Liver (tissue), 9 donors: ENCODE results near the gene KLKB1. TPM values are rescaled to one million over a fixed set of nuclear protein-coding genes. Genes with fewer than 3 reads are reported as not detected.

ENCODE experiments used
- DNase-seq: peaks from one replicate; pipeline ENCODE4 v3.0.0-alpha.2; 2017; ENCODE audit warnings: low spot score
- H3K27ac ChIP-seq, 2 donors: one replicate each; pipeline ENCODE4 v1.7.0; 2013; ENCODE audit warnings: inconsistent platforms in 2 of 2, low read length in 2 of 2, control low read depth in 1 of 2, low read depth in 1 of 2, mild to moderate bottlenecking in 1 of 2
- H3K27me3 ChIP-seq, 4 donors: one replicate each; pipeline versions ENCODE4 v1.6.1 to v1.7.0; 2013; ENCODE audit warnings: low read length in 3 of 4, inconsistent platforms in 1 of 4, mild to moderate bottlenecking in 1 of 4, moderate library complexity in 1 of 4; ENCODE audit not compliant: control insufficient read depth in 4 of 4, insufficient read depth in 4 of 4
- H3K36me3 ChIP-seq, 4 donors: one replicate each; pipeline versions ENCODE4 v1.6.1 to v1.7.0; 2013; ENCODE audit warnings: low read length in 3 of 4, mild to moderate bottlenecking in 3 of 4, low read depth in 1 of 4, moderate library complexity in 1 of 4; ENCODE audit not compliant: control insufficient read depth in 4 of 4, insufficient read depth in 3 of 4
- H3K4me1 ChIP-seq, 4 donors: one replicate each; pipeline versions ENCODE4 v1.6.1 to v1.7.0; 2013; ENCODE audit warnings: low read length in 3 of 4, mild to moderate bottlenecking in 3 of 4, moderate library complexity in 1 of 4; ENCODE audit not compliant: control insufficient read depth in 4 of 4, insufficient read depth in 4 of 4
- H3K4me3 ChIP-seq, 3 donors: one replicate each; pipeline versions ENCODE4 v1.6.1 to v1.7.0; 2013; ENCODE audit warnings: low read length in 3 of 3, control low read depth in 1 of 3, low read depth in 1 of 3, mild to moderate bottlenecking in 1 of 3
- H3K9ac ChIP-seq, 2 donors: one replicate each; pipeline ENCODE4 v1.7.0; 2013; ENCODE audit warnings: low read length in 2 of 2, mild to moderate bottlenecking in 2 of 2, moderate library complexity in 2 of 2, control low read depth in 1 of 2, low read depth in 1 of 2
- H3K9me3 ChIP-seq, 4 donors: one replicate each; pipeline versions ENCODE4 v1.6.1 to v1.7.0; 2013; ENCODE audit warnings: low read length in 3 of 4; ENCODE audit not compliant: control insufficient read depth in 4 of 4
- EGR1 ChIP-seq, 2 donors: IDR thresholded peaks; 2 replicates each; pipeline ENCODE4 v1.6.1; 2016 to 2018; ENCODE audit warnings: antibody characterized with exemption in 2 of 2, low read depth in 2 of 2
- FOXA1 ChIP-seq: IDR thresholded peaks from 2 replicates; pipeline ENCODE4 v1.6.1; 2016; ENCODE audit warnings: antibody characterized with exemption
- FOXA2 ChIP-seq: IDR thresholded peaks from 2 replicates; pipeline ENCODE4 v1.6.1; 2016; ENCODE audit warnings: antibody characterized with exemption
- GABPA ChIP-seq, 2 donors: IDR thresholded peaks in 1 of 2; conservative IDR thresholded peaks in 1 of 2; 2 replicates each; pipeline ENCODE4 v1.6.1; 2016; ENCODE audit warnings: antibody characterized with exemption in 2 of 2, mild to moderate bottlenecking in 1 of 2, moderate library complexity in 1 of 2
- HNF4A ChIP-seq, 2 donors: conservative IDR thresholded peaks; 2 replicates each; pipeline ENCODE4 v1.6.1; 2016; ENCODE audit warnings: antibody characterized with exemption in 2 of 2, mild to moderate bottlenecking in 2 of 2
- HNF4G ChIP-seq: IDR thresholded peaks from 2 replicates; pipeline ENCODE4 v1.6.1; 2016; ENCODE audit warnings: antibody characterized with exemption
- JUND ChIP-seq, 2 donors: IDR thresholded peaks; 2 replicates each; pipeline ENCODE4 v1.6.1; 2016; ENCODE audit warnings: antibody characterized with exemption in 2 of 2
- NR2F2 ChIP-seq: IDR thresholded peaks from 2 replicates; pipeline ENCODE4 v1.6.1; 2016; ENCODE audit warnings: antibody characterized with exemption
- RAD21 ChIP-seq, 2 donors: IDR thresholded peaks; 2 replicates each; pipeline ENCODE4 v1.6.1; 2016; ENCODE audit warnings: antibody characterized with exemption in 2 of 2, mild to moderate bottlenecking in 2 of 2
- RXRA ChIP-seq, 2 donors: IDR thresholded peaks; 2 replicates each; pipeline ENCODE4 v1.6.1; 2017 to 2018; ENCODE audit warnings: antibody characterized with exemption in 2 of 2, mild to moderate bottlenecking in 1 of 2
- SP1 ChIP-seq: IDR thresholded peaks from 2 replicates; pipeline ENCODE4 v1.6.1; 2018; ENCODE audit warnings: antibody characterized with exemption, mild to moderate bottlenecking
- TAF1 ChIP-seq: conservative IDR thresholded peaks from 2 replicates; pipeline ENCODE4 v1.6.1; 2016; ENCODE audit warnings: antibody characterized with exemption, mild to moderate bottlenecking
- YY1 ChIP-seq: IDR thresholded peaks from 2 replicates; pipeline ENCODE4 v1.6.1; 2016; ENCODE audit warnings: antibody characterized with exemption, mild to moderate bottlenecking
- WGBS: extraction: QIAGEN DNeasy Blood & Tissue Kit; methylation state at CpG from one replicate; pipeline ENCODE4 v1.1.7; 2013; 5-methylcytosine and 5-hydroxymethylcytosine counted together
- polyA plus RNA-seq, 2 donors: library from polyadenylated mRNA; stranded (reverse) in 1 of 2; unstranded in 1 of 2; fragments of 200-250 nt in 1 of 2; fragments of >200 nt in 1 of 2; fragmentation: Nextera tagmentation in 1 of 2; extraction: Ambion mirVana in 1 of 2; gene quantifications; one replicate each; pipeline versions ENCODE4 v1.2.1 to v1.2.3, GENCODE V29; 2013 to 2015
- total RNA-seq, 2 donors: library from RNA; depleted of rRNA; stranded (reverse); fragments of >200 nt; gene quantifications; one replicate each; pipeline ENCODE4 v1.2.3, GENCODE V29; 2014
- TF ChIP-seq, protein P1 (sequence below): fragments of 150-350 bp; IDR thresholded peaks from 2 replicates; pipeline ENCODE4 v1.5.1; 2017; ENCODE audit warnings: improper control_type of control experiment, low read depth, low read length; ENCODE audit not compliant: missing input control
- TF ChIP-seq, protein P2 (sequence below): IDR thresholded peaks from 2 replicates; pipeline ENCODE4 v1.6.1; 2016; ENCODE audit warnings: antibody characterized with exemption
- TF ChIP-seq, protein P3 (sequence below): IDR thresholded peaks from 2 replicates; pipeline ENCODE4 v1.6.1; 2016; ENCODE audit warnings: antibody characterized with exemption
- TF ChIP-seq, protein P4 (sequence below): IDR thresholded peaks from 2 replicates; pipeline ENCODE4 v1.6.1; 2016; ENCODE audit warnings: antibody characterized with exemption, mild to moderate bottlenecking
- TF ChIP-seq, protein P5 (sequence below): IDR thresholded peaks from 2 replicates; pipeline ENCODE4 v1.6.1; 2016; ENCODE audit warnings: antibody characterized with exemption
- donor health status: healthy.
- donor health status: healthy.
- donor health status: healthy.
- donor health status: healthy.
- donor health status: healthy.

KLKB1 gene
- total and polyA plus RNA-seq, 4 donors, result 36.5 to 78.9 (median 60.2) TPM

DNA sequence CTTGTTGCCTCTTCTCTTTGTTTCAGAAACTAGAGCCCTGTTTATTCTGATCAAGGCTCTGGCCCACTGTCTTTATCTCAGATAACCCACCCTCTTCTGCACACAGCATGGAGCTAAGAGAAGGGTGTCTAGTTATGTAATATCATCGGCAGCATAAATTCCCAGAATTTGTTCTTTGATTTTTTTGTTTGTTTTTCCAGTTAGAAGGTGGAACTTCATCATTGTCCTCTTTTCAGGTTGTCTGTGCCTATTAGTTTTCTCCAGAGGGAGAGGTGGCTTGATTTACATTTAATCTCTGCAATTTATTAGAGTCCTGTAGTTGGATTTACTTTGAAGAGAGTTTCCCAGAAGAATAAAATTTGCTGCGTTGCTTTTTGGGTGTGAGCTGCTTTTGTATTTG lies 23.5 kb downstream of the KLKB1 start:
- H3K9ac ChIP-seq, result no peak overlapping the region
- no peak for DNase-seq
- WGBS, result 18% methylated on average over 2 of the region's 2 CpGs
- H3K27ac ChIP-seq, result peak overlapping the region; percentile 19 to 69
- H3K9me3 ChIP-seq, result no peaks in the 10 kb centered on the region
- H3K36me3 ChIP-seq, result peaks cover 2 to 28% (median 14%) of the 10 kb centered on the region in 4 donors
- no peak overlapping the region for H3K4me3 ChIP-seq
- TF ChIP-seq HNF4G, result no peak
- no peak for TF ChIP-seq NR2F2
- TF ChIP-seq EGR1 (IDR thresholded peaks at IDR 0.05; ENCODE audit: low read depth in 2 of 2), result no peak
- TF ChIP-seq, protein P1, sequence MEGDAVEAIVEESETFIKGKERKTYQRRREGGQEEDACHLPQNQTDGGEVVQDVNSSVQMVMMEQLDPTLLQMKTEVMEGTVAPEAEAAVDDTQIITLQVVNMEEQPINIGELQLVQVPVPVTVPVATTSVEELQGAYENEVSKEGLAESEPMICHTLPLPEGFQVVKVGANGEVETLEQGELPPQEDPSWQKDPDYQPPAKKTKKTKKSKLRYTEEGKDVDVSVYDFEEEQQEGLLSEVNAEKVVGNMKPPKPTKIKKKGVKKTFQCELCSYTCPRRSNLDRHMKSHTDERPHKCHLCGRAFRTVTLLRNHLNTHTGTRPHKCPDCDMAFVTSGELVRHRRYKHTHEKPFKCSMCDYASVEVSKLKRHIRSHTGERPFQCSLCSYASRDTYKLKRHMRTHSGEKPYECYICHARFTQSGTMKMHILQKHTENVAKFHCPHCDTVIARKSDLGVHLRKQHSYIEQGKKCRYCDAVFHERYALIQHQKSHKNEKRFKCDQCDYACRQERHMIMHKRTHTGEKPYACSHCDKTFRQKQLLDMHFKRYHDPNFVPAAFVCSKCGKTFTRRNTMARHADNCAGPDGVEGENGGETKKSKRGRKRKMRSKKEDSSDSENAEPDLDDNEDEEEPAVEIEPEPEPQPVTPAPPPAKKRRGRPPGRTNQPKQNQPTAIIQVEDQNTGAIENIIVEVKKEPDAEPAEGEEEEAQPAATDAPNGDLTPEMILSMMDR, result no peak
- TF ChIP-seq FOXA1, result no peak
- no peak for TF ChIP-seq GABPA (IDR thresholded peaks at IDR 0.05 in 1 of 2, conservative IDR thresholded peaks at IDR 0.05 in 1 of 2)
- TF ChIP-seq HNF4A (conservative IDR thresholded peaks at IDR 0.05), result peak; percentile 28 to 38
- no peak for TF ChIP-seq JUND (IDR thresholded peaks at IDR 0.05)
- TF ChIP-seq RAD21 (IDR thresholded peaks at IDR 0.05), result no peak
- TF ChIP-seq, protein P2, sequence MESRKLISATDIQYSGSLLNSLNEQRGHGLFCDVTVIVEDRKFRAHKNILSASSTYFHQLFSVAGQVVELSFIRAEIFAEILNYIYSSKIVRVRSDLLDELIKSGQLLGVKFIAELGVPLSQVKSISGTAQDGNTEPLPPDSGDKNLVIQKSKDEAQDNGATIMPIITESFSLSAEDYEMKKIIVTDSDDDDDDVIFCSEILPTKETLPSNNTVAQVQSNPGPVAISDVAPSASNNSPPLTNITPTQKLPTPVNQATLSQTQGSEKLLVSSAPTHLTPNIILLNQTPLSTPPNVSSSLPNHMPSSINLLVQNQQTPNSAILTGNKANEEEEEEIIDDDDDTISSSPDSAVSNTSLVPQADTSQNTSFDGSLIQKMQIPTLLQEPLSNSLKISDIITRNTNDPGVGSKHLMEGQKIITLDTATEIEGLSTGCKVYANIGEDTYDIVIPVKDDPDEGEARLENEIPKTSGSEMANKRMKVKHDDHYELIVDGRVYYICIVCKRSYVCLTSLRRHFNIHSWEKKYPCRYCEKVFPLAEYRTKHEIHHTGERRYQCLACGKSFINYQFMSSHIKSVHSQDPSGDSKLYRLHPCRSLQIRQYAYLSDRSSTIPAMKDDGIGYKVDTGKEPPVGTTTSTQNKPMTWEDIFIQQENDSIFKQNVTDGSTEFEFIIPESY, result no peak
- peak; percentile 43 for TF ChIP-seq YY1
- peak; percentile 48 for TF ChIP-seq TAF1
- peak in 1 of 2 donors; percentile 45 for TF ChIP-seq RXRA (IDR thresholded peaks at IDR 0.05)
- TF ChIP-seq SP1, result peak; percentile 54
- peak; percentile 5 for TF ChIP-seq FOXA2
- TF ChIP-seq, protein P3, sequence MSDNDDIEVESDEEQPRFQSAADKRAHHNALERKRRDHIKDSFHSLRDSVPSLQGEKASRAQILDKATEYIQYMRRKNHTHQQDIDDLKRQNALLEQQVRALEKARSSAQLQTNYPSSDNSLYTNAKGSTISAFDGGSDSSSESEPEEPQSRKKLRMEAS, result peak; percentile 38
- TF ChIP-seq, protein P4, sequence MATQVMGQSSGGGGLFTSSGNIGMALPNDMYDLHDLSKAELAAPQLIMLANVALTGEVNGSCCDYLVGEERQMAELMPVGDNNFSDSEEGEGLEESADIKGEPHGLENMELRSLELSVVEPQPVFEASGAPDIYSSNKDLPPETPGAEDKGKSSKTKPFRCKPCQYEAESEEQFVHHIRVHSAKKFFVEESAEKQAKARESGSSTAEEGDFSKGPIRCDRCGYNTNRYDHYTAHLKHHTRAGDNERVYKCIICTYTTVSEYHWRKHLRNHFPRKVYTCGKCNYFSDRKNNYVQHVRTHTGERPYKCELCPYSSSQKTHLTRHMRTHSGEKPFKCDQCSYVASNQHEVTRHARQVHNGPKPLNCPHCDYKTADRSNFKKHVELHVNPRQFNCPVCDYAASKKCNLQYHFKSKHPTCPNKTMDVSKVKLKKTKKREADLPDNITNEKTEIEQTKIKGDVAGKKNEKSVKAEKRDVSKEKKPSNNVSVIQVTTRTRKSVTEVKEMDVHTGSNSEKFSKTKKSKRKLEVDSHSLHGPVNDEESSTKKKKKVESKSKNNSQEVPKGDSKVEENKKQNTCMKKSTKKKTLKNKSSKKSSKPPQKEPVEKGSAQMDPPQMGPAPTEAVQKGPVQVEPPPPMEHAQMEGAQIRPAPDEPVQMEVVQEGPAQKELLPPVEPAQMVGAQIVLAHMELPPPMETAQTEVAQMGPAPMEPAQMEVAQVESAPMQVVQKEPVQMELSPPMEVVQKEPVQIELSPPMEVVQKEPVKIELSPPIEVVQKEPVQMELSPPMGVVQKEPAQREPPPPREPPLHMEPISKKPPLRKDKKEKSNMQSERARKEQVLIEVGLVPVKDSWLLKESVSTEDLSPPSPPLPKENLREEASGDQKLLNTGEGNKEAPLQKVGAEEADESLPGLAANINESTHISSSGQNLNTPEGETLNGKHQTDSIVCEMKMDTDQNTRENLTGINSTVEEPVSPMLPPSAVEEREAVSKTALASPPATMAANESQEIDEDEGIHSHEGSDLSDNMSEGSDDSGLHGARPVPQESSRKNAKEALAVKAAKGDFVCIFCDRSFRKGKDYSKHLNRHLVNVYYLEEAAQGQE, result peak; percentile 33
- TF ChIP-seq, protein P5, sequence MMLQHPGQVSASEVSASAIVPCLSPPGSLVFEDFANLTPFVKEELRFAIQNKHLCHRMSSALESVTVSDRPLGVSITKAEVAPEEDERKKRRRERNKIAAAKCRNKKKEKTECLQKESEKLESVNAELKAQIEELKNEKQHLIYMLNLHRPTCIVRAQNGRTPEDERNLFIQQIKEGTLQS, result no peak
- H3K27me3 ChIP-seq, result no peaks in the 10 kb centered on the region
- H3K4me1 ChIP-seq, result peaks cover 4 to 17% (median 12%) of the 10 kb centered on the region in 4 donors
